ENCODE results near the gene SYT14.

- TF ChIP-seq EGR1 (IDR thresholded peaks at IDR 0.05) (no peak), TEAD4 (IDR thresholded peaks at IDR 0.05) (no peak)
Measured at GRCh38 chr1:209912306-209912705, 25.7 kb upstream of the SYT14 start.

Data from Ishikawa (cell line).